GM18508 (cell line): ENCODE data around the gene POLN.

ENCODE experiments used
- ATAC-seq: cut with Tn5 transposase; IDR thresholded peaks from one replicate; pipeline ENCODE4 v1.9.1; 2021; ENCODE audit warnings: moderate number of reproducible peaks; ENCODE audit not compliant: insufficient read depth, unreplicated experiment

The POLN gene

GRCh38 chr4:2127609-2128332 is 114.2 kb downstream of the POLN start:
- no peak for ATAC-seq

GRCh38 chr4:2126309-2127043 is 115.4 kb downstream of the POLN start:
- ATAC-seq = no peak

GRCh38 chr4:2125831-2126230 is 116.1 kb downstream of the POLN start:
- no peak for ATAC-seq

GRCh38 chr4:2125023-2125422 is 116.9 kb downstream of the POLN start:
- no peak for ATAC-seq

GRCh38 chr4:2116687-2117400 is 125.1 kb downstream of the POLN start:
- ATAC-seq = no peak

- ATAC-seq = no peak
Observed at GRCh38 chr4:2105559-2105958, 136.4 kb downstream of the POLN start.

- ATAC-seq = no peak
Observed at GRCh38 chr4:2104556-2105345, 137.2 kb downstream of the POLN start.

- ATAC-seq = no peak
Observed at GRCh38 chr4:2103843-2104547, 137.9 kb downstream of the POLN start.

GRCh38 chr4:2103127-2103842 is 138.6 kb downstream of the POLN start:
- ATAC-seq = no peak

- ATAC-seq = no peak
Observed at GRCh38 chr4:2102045-2102883, 139.7 kb downstream of the POLN start.

- no peak for ATAC-seq
Observed at GRCh38 chr4:2101346-2102044, 140.4 kb downstream of the POLN start.

- ATAC-seq = no peak
Observed at GRCh38 chr4:2096073-2096609, 145.8 kb downstream of the POLN start.

GRCh38 chr4:2095236-2096072 is 146.5 kb downstream of the POLN start:
- ATAC-seq = no peak

GRCh38 chr4:2094545-2094944 is 147.4 kb downstream of the POLN start:
- no peak for ATAC-seq

- ATAC-seq = no peak
Observed at GRCh38 chr4:2093265-2093664, 148.7 kb downstream of the POLN start.

GRCh38 chr4:2092669-2093053 is 149.3 kb downstream of the POLN start:
- ATAC-seq = no peak
